HG03575 (cell line): ENCODE data around the gene HSBP1L1.

Source experiments
- ATAC-seq: cut with Tn5 transposase; IDR thresholded peaks from one replicate; pipeline ENCODE4 v1.9.1; 2021; ENCODE audit not compliant: unreplicated experiment, insufficient number of reproducible peaks, low FRiP score; ENCODE audit errors: extremely low read depth

HSBP1L1 gene

DNA sequence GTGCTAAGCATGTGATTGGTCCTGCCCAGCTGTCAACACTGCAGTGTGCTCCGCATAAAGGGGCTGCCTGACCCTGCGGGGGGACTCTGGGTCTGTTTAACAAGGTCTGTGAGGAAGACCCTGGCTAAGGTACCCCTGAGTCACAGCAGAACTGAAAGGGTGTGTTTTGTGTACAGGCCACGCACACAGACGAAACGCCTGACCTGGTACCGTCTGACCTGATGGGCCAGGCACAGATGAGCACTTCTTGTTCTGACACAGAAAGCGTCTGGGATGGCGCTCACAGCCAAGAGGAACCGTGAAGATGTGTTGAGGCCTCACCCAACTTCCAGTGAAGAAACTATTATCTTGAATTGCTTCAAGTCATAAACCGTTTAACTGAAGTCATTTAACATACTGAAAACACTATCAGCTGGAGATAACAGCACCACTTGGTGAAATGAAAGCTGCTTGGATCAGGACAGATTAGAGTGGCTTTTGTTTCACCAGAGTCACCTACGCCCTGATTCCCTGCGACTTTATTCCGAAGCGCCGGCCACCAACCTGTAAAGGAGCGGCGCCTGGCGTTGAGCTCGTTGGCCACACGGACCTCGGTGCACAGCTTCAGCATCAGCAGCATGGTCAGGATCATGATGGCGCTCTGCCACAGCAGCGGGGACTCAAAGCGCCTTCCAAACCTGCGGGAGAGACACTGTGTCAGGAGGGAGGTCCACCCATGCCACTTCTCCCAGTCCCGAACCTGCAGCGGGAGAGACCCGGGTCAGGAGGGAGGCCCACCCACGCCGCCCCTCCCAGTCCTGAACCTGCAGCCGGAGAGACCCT, 21.4 kb upstream of the HSBP1L1 start:
- no peak for ATAC-seq

DNA sequence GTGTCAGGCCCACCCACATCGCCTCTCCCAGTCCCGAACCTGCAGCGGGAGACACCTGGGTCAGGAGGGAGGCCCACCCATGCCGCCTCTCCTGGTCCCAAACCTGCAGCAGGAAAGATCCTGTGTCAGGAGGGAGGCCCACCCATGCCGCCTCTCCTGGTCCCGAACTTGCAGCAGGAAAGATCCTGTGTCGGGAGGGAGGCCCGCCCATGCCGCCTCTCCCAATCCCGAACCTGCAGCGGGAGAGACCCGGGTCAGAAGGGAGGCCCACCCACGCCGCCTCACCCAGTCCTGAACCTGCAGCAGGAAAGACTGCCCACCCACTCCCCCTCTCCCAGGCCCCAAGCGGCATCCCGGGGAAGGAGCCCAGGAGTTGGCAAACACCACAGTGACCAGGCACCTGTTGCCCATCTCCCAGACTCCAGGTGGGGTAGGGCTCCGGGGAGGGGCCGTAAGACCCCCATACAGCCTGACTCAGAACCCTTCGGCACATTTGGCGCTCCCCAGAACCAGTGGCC, 20.8 kb upstream of the HSBP1L1 start:
- no peak for ATAC-seq

DNA sequence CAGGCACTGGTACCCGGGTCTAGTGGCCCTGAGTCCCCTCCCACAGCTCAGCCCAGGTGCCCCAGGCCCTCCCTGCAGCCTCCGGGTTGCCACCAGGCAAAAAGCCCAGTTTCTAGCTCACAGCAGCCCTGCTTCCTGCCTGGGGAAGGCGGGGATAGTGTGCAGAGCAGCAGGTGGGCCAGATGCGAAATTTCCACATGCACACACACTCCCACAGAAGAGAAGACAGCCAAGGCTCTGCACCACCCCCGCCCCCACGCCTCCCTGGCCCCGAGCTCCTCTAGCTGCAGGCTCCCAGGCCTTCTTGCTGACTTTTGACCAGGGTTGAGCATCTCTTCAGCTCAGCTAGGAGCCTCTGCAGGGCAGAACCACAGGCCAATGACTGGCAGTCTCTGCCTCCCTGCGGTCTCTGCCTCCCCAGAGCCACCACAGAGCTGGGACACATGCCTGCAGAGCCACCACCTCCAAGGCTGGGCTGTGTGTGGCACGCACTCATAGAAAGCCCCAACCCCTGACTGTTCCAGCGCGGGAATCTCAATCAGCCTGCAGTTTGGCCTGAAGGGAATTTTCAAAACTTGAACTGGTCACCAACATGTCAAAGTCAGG, 20.2 kb upstream of the HSBP1L1 start:
- no peak for ATAC-seq

DNA sequence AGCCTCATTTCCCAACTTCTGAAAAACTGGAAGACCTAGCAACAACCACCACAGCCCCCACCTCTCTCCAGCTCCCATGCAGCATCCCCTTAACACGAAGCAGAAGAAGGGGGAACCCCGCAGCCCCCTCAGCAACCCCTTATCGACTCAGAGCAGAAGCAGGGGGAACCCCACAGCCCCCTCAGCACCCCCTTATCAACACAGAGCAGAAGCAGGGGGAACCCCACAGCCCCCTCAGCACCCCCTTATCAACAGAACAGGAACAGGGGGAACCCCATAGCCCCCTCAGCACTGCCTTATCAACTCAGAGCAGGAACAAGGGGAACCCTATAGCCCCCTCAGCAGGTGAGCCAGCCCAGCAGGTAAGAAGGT, 19.7 kb upstream of the HSBP1L1 start:
- ATAC-seq, result no peak

DNA sequence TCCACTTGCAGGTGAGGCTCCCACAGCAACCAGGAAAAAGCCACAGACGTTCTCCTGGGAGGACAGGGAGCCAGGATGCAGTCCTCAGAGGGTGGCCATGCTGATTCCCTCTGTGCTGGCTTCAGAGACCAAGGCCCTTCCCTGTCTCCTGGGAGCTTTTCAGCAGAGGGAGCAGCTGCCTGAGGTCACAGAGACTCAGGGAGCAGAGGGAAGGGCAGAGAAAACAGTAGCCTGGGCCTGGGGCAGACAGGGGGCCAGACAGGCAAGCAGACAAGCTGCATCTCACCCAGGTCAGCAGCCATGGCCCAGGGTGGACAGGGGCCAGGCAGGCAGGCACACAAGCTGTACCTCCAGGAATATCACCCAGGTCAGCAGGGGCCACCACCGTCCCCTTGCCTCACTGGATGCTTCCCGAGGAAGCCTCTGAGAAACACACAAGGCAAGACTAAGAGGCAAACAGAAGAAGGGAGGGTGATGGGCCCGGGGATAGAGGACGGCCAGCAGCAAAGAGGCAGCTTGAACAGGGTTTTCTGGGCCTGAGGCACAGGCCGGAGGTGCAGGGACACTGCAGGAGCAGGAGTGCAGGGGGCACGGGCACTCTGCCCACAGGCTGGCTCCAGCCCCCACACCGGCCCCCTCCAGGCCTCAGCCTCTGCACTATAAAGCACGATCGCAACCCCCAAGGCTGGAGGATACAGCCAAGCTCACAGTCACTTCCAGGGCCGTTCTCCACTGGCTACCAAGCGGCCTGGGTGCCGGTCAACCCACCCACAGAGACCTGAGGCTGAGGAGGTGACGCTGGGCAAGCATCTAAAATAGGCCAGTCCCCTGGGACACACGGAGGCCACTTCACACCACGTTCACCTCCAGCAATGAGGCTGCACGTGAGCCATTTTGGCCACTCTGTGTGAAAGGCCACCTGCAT, 19.1 kb upstream of the HSBP1L1 start:
- ATAC-seq, result no peak

DNA sequence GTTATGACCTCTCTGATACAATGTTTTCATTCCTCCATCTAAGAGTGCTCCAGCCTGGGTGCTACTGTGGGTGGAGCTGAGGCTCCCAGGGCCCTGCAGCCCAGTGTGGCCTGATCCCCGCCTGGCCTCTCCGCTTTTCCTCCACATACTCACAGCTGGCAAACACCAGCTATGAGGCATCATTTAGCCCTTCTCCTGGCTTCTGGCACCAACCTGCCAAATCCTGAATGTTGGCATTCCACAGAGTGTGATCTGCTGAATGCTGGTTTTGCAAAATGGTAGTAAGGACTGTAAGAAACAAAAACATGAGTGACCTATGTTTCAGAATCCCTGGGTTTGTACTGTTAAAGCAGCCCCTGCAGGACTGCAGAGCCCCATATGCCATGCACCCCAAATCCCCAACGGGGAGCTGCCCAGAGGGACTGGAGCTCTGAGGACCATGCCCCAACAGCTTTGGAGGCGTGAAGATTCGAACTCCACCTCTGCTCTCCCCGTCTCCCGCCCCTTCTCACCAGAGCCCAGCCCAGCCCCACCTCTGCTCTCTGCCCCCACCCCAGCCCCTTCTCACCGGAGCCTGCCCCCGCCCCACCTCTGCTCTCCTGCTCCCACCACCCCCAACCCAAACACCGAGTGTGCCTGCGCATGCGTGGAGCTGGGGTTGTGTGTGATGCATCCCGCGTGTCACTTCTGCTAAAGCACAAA, 17.2 kb upstream of the HSBP1L1 start:
- ATAC-seq, result no peak

DNA sequence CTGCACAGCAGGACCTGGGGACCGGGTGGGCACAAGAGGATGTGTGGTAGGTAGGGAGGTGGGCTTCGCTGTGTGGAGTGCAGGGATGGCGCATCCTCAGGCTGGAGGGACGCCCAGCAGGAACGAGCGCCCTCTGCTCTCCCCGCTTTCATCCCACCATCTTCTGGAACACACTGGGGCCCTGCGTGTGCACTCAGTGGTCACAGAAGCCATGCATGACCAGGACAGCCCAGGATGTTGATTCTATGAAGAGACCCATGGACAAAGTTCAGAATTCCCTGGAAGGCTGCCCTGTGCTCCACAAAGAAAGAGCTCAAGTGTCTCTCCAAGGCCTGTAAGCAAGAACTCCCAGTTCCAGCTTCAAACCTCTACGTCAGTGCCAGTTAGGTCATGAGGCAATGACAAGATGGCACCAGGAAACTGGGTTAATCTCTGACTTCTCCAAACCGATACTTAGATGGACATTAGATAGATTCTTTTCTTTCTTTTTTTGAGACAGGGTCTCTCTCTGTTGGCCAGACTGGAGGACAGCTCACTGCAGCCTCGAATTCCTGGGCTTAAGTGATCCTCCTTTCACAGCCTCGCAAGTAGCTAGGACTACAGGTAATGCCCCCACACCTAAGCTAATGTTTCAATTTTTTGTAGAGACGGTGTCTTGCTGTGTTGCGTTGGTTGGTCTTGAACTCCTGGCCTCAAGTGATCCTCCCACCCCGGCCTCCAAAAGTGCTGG, 16.4 kb upstream of the HSBP1L1 start:
- ATAC-seq, result no peak

DNA sequence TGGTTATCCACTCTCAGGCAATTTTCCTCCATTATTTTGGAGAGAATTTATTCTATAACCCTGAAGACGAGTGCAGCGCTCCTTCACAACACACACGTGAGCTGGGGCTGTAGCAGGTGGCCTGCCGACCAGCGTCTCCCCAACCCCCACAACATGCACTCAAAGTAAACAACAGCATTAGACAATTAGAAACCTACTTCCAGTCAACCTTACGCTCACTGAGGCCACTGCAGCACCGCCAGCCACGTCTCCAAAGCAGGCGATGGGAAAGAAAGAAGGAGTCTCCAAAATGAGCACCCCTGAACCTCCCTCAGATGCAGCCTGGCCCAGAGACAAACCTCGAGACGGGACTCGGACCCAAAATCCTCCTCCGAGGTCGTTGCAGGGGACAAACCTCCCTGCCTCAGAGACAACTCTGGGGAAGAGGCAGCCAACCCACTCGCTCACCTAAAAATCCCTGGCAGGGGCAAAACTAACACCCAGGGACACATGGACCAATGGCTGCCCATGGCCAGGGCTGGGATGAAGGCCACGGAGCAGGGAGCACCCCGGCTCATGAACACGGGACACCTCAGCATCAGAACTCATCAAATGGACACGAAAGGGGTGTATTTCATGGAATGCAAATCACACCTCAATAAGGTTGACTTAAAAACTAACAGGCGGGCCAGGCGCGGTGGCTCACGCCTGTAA, 15.6 kb upstream of the HSBP1L1 start:
- no peak for ATAC-seq

DNA sequence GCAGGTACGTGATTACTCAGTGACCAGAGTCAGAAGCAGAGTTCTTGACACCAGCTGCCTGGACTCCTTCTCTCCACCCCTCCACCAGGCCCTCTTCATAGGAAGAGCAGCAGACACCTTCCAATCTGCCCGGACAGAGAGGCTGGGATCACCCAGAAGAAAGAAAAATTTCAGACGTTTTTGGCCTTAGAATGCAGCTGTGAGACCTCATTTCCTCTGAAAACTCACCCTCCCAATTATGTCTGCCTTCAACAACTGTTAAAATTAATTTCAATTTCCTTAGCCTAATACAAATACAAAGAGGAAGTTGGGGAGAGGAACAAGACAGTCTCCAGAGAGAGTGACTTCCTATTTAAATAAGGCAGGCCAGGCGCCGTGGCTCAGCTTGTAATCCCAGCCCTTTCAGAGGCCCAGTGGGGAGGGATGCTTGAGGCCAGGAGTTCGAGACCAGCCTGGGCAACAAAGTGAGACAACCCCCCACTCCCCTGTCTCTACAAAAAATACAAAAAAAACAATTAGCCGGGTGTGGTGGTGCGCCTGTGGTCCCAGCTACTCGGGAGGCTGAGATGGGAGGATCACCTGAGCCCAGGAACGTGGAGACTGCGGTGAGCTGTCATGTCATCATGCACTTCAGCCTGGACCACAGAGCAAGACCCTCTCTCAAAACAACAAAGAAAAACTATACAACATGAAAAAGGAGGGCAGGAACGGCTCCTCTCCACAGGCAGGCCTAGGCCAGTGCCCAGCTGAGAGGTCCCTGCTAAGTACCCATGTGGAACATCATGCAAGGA, 14.6 kb upstream of the HSBP1L1 start:
- no peak for ATAC-seq

DNA sequence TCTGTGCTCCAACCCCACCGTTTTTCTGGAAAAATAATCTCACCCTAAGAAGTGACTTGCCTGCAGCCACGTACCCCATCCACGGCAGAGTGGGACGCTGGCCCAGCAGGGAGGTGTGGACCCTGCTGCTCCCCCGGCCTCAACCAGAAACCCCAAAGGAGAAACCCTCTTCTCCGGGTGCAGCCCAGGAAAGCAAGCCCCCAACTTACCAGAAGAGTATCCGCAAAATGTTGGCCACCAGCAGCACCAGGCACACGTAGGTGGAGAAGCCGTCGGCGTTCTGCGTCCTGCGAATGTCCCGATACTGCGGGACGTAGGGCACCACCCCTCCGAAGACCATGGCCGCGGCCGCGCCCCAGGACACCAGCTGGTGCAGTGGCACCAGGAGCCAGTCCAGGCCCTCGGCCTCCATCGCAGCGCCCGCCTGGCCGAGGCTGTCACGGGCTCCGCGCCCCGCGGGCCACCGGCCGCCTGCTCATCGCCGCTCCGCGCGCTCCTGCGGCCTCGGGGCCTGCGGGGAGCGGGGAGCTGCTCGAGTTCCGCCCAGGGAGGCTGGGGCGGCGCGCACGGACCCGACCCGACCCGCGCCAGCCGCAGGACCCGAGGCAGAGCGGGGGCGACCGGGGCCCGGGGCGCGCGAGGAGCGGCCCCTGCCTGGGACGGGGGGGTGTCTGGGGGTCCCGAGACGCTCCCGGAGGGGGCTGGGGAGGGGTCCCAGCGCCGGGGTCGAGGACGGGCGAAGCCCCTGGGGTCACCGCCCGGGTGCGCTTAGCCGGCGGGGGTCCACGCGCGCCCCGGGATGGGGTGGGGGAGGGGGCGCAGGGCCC, 13.7 kb upstream of the HSBP1L1 start:
- ATAC-seq, result no peak

DNA sequence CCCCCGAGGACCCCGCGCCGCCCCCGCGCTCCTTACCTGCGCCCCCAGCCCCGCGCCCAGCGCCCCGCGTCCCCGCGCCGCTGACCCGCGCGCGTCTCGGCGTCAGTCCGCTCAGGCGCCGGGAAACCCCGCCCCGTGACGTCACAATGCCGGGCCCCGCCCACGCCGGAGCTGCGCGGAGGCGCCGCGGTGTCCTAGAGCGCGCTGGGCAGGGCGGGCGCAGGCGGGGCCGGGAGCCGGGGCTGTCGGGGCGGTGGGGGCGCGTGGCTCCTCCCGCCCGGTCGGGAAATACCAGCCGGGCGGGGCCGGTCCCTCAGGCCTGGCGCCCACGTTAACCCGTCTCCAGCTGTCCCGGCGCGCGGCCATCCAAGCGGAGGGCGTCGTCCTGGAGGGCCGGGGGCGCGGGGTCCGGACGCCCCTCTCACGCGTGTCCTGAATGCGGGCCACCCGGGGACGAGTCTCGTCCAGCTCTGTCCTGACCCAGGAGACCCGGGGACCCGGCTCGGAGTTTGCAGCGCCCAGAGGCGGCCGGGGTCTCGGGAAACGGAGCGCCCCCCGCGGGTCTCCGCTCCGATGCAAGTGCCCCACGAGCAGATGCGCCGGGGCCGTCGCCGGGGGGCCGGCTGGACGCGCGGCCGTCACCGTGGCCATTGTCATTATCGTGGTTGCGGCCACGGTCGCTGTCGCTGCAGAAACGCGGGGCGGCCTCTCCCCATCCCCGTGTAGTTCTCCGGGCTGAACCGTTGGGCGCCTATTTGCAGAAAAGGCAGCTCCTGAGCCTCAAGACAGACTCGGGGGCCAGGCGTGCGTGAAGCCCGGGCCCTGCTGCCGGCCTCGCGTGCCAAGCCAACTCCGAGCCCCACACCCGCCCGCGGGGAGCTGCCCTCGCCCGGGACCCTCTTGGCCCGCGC, 12.6 kb upstream of the HSBP1L1 start, which contains the start of gene SLC66A2:
SLC66A2 (minus strand) TSS at position 109 of the 911 bp plus-strand sequence. CDS start 727 bp downstream, outside the sequence.
- ATAC-seq, result no peak

DNA sequence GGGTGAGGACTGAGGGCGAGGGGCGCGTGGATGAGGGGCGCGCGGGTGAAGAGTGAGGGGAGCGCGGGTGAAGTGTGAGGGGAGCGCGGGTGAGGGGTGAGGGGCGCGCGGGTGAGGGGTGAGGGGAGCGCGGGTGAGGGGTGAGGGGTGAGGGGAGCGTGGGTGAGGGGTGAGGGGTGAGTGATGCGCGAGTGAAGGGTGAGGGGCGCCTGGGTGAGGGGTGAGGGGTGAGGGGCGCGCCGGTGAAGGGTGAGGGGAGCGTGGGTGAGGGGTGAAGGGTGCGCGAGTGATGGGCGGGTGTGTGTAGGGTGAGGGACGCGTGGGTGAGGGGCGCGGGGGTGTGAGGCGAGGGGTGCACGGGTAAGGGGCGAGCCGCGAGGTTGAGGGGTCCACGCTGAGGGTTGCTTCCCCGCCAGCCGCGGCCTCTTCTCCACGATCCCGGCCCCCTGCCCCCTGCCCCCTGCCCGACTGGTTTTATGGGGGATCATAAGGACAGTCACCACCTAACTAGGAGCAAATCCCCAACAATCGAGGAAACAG, 11.9 kb upstream of the HSBP1L1 start:
- no peak for ATAC-seq

DNA sequence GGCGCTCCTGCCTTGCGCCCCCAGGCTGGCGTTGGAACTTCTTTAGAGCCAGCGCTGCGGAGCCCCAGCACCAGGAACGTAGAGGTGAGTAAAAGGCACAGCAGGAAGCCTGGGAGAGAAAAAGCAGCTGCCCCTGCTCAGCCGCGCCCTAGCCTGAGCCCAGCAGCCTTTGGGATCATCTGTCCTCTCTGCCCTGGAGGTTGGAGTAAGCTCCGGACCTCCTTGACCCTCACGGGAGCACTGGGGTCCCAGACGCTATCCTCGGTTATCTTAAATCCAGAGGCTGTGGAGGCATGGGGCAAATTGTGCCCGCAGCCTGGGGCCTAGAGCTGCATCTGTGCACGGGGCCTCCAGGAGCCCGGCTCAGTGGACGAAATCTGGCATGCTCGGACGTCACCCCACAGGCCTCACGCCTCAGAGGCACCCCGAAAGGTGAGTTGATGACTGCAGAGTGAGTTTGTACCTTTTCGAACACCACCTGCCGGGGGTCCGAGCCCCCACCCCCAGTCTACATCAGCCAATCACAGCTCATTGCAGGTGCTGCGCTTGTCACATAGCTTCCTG, 11.4 kb upstream of the HSBP1L1 start:
- ATAC-seq, result no peak

DNA sequence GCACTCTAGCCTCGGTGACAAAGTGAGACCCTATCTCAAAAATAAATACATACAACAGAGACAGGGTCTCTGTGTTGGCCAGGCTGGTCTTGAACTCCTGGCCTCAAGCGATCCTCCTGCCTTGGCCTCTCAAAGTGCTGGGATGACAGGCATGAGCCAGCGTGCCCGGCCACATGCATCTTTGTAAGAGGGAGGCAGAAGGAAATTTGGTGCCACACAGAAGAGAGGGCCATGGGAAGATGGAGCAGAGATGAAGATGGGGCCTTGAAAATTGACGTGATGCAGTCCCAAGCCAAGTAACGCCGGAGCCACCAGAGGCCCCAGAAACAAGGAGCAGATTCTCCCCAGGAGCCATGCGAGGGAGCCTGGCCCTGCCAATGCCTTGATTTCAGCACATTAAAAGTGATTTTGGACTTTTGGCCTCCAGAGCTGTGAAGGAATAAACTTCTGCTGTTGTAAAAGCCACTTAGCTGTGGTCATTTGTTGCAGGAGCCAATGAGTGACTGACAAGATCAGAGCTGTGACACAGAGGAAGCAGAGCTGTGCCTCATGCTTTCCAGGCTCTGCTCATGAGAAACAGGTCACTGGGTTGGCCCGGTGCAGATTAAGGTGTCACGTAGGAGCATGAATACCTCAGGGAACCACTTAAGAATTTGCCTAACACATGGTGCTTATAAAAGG, 10.3 kb upstream of the HSBP1L1 start:
- no peak for ATAC-seq
